Measurements from ENCODE around the gene CEP57. TPM values are rescaled to one million over a fixed set of nuclear protein-coding genes. Genes with fewer than 3 reads are reported as not detected.
"Not testable (repeated sequence)": the region's sequence is repeated elsewhere in the genome, so short reads cannot be mapped to it uniquely, and the experiment has no call there.

CEP57 gene
- polyA plus RNA-seq, 10 donors = 39.5 to 71.9 (median 51.7) TPM

- DNase-seq = no peak
These were observed 3.8 kb downstream of the CEP57 start for GRCh38 chr11:95794086-95794485.

GRCh38 chr11:95795627-95796295, 5.5 kb downstream of the CEP57 start:
- DNase-seq = no peak

- peak in 1 of 3 donors; percentile 16 for DNase-seq
These were observed 6.2 kb downstream of the CEP57 start for GRCh38 chr11:95796501-95796900.

- DNase-seq = no peak
These were observed 9.2 kb downstream of the CEP57 start for GRCh38 chr11:95799546-95799945.

DNA sequence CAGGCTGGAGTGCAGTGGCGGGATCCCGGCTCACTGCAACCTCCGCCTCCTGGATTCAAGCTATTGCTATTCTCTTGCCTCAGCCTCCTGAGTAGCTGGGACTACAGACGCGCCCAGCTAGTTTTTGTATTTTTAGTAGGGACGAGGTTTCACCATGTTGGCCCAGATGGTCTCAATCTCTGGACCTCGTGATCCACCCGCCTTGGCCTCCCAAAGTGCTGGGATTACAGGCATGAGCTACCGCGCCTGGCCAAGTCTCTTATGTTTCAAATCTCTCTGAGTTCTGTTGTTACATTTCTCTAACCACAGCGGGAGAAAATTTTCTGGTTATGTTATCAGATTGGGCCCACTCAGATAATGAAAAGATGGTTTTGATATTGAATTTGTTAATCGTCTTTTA, 10.1 kb downstream of the CEP57 start:
- DNase-seq = no peak

GRCh38 chr11:95802806-95803205, 12.5 kb downstream of the CEP57 start:
- no peak for DNase-seq

DNA sequence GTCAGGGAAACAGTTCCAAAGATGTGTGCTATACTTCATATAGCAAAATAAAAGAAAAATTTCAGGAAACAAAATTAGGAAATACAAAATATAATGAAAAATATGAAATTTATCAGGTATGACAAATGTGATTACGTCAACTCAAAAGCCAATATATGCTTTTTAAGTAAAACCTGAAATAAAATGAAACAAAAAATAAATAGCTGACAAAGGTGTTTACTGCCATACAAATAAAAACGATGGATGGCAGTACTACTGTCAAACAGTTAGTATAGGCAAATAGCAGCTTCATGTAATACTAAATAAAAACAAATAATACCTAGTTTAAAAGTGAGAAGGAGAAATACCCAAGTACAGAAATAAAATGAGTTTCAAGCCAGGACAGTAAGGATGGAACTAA, 13.7 kb downstream of the CEP57 start:
- DNase-seq = no peak

- DNase-seq = no peak
These were observed 15.6 kb downstream of the CEP57 start for GRCh38 chr11:95805869-95806268.

GRCh38 chr11:95806464-95806863, 16.2 kb downstream of the CEP57 start:
- DNase-seq = not testable (repeated sequence)

DNA sequence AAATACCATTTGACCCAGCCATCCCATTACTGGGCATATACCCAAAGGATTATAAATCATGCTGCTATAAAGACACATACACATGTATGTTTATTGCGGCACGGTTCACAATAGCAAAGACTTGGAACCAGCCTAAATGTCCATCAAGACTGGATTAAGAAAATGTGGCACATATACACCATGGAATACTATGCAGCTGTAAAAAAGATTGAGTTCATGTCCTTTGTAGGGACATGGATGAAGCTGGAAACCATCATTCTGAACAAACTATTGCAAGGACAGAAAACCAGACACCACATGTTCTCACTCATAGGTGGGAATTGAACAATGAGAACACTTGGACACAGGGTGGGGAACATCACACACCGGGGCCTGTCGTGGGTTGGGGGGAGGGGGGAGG, 20.8 kb downstream of the CEP57 start:
- not testable (repeated sequence) for DNase-seq

- DNase-seq = no peak
These were observed 25.7 kb downstream of the CEP57 start for GRCh38 chr11:95816037-95816436.

GRCh38 chr11:95821640-95822039, 31.3 kb downstream of the CEP57 start:
- DNase-seq = no peak

DNA sequence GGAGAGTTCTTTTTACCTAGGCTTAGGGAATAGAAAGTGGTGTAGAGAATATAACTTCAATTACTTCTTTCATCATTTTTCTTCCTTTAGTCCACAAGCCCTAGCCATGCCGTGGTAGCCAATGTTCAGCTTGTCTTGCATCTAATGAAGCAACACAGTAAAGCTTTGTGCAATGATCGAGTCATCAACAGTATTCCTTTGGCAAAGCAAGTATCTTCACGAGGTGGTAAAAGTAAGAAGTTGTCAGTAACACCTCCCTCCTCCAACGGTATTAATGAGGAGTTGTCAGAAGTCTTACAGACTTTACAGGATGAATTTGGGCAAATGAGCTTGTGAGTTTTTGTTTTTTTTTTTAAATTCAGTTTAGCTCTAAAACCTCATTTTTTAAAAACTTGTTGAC, 37.4 kb downstream of the CEP57 start:
- DNase-seq = no peak

DNA sequence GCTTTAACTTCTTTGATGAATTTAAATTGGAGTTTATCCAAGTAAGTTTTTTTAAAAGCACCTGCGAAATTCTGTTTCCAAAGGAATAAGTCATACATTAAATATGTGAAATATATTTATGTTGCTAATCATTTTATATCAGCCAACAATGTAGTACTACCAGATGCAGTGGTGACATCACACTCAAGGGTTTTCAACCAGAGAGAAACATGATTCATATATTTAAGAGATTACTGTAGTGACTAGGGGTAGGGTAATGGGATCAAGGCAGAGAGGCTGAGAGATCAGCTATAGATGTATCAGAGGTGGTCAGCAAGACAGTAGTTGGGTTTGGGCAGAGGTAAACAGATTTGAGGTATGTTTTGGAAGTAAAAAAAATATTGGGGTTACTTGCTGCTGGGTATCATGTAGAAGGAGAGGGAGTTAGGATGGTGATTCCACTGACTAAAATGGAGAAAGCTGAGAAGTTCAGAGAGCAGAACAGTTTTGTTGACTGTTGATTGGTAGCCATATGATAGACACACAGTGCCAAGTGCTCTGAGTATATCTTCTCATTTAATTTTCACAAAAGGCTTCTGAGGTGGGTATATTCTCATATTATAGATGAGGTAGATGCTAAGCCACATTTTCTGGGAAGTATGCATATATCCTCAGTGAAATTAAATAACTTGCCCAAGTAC, 39.4 kb downstream of the CEP57 start:
- DNase-seq = peak in 1 of 3 donors; percentile 18

GRCh38 chr11:95831198-95831883, 41.0 kb downstream of the CEP57 start:
- DNase-seq = peak in 1 of 3 donors; percentile 89

GRCh38 chr11:95832763-95833162, 42.5 kb downstream of the CEP57 start:
- no peak for DNase-seq

GRCh38 chr11:95833378-95833777, 43.1 kb downstream of the CEP57 start:
- DNase-seq = no peak

- DNase-seq = peak; percentile 19 to 21 (median 21)
These were observed 45.1 kb downstream of the CEP57 start for GRCh38 chr11:95835351-95835750.

GRCh38 chr11:95835768-95836488, 45.6 kb downstream of the CEP57 start:
- DNase-seq = peak; percentile 64 to 85 (median 75)

- no peak for DNase-seq
These were observed 54.9 kb downstream of the CEP57 start for GRCh38 chr11:95845167-95845566.

DNA sequence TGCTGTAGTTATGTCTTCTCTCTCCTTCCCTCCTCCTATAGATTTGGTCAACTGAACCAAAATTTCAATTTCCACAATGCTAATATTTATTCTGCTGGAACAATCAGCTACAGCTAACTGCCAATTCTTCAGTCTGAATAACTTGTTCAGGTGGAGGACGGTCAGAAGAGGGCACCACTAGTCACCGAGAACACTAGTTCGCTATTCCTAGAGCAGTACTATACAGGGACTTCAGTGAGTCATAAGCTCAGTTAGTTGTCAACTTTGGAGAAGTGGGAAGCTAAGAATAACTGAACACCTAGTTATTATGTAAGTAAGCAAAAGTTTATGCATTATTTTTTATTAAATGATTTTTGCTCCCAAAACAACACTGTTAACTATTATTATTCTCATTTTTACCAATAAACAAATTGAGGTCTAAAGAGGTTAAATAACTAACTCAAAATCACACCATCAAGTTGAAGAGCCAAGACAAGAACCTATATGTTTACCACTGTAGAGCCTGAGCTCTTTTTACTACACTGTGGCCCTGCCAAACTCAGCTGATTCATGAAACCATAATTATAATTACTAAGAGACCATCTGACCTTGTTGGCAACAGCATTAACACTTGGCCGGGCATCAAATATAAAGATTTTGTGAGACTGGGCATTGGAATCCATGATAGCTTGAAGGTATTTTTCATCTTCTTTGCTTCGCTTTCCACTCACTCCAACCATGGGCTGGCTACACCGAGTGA, 59.0 kb downstream of the CEP57 start:
- DNase-seq = peak in 2 of 3 donors; percentile 30 to 57

- DNase-seq = no peak
These were observed 59.8 kb downstream of the CEP57 start for GRCh38 chr11:95850137-95850536.

Data from muscle of back (tissue), 11 donors.